ENCODE measurements around the gene CLIP3.
"Not testable (repeated sequence)": the region's sequence is repeated elsewhere in the genome, so short reads cannot be mapped to it uniquely, and the experiment has no call there.

The CLIP3 gene

GRCh38 chr19:36032251-36033104 lies at the start of gene CLIP3:
TSS of gene CLIP3 (minus strand) at chr19:36032873. CDS start at chr19:36032357, 516 bp downstream.
- no peak for DNase-seq (ENCODE audit: low spot score)

- no peak for DNase-seq (ENCODE audit: low spot score)
Observed at GRCh38 chr19:36081894-36082293, 49.2 kb upstream of the CLIP3 start.

- DNase-seq (ENCODE audit: low spot score), result no peak
Observed at GRCh38 chr19:36081385-36081784, 48.7 kb upstream of the CLIP3 start.

GRCh38 chr19:36079389-36079945 lies 46.8 kb upstream of the CLIP3 start:
- DNase-seq (ENCODE audit: low spot score), result no peak

GRCh38 chr19:36073121-36073876 lies 40.6 kb upstream of the CLIP3 start:
- DNase-seq (ENCODE audit: low spot score), result no peak

GRCh38 chr19:36072081-36072480 lies 39.4 kb upstream of the CLIP3 start:
- DNase-seq (ENCODE audit: low spot score), result no peak

- not testable (repeated sequence) for DNase-seq (ENCODE audit: low spot score)
Observed at GRCh38 chr19:36068810-36069499, 36.3 kb upstream of the CLIP3 start.

GRCh38 chr19:36067681-36068080 lies 35.0 kb upstream of the CLIP3 start:
- DNase-seq (ENCODE audit: low spot score), result no peak

GRCh38 chr19:36064826-36065225 lies 32.2 kb upstream of the CLIP3 start:
- no peak for DNase-seq (ENCODE audit: low spot score)

GRCh38 chr19:36061367-36061766 lies 28.7 kb upstream of the CLIP3 start:
- DNase-seq (ENCODE audit: low spot score), result no peak

- peak; percentile 42 for DNase-seq (ENCODE audit: low spot score)
Observed at GRCh38 chr19:36060430-36060829, 27.8 kb upstream of the CLIP3 start.

GRCh38 chr19:36059180-36059910 lies 26.7 kb upstream of the CLIP3 start:
- no peak for DNase-seq (ENCODE audit: low spot score)

GRCh38 chr19:36058481-36059179 lies 26.0 kb upstream of the CLIP3 start:
- peak; percentile 24 for DNase-seq (ENCODE audit: low spot score)

GRCh38 chr19:36054733-36055686 lies 22.3 kb upstream of the CLIP3 start, which contains the start of gene WDR62:
TSS of gene WDR62 (plus strand) at chr19:36054897. CDS start at chr19:36054972, 75 bp downstream.
- DNase-seq (ENCODE audit: low spot score), result peak; percentile 95

- DNase-seq (ENCODE audit: low spot score), result peak; percentile 100
Observed at GRCh38 chr19:36054119-36054732, 21.6 kb upstream of the CLIP3 start, which contains the start of gene THAP8. TSS of gene THAP8 (minus strand) at chr19:36054285. CDS start at chr19:36054217, 68 bp downstream.

GRCh38 chr19:36051637-36052036 lies 19.0 kb upstream of the CLIP3 start:
- DNase-seq (ENCODE audit: low spot score), result no peak

GRCh38 chr19:36051236-36051635 lies 18.6 kb upstream of the CLIP3 start:
- DNase-seq (ENCODE audit: low spot score), result peak; percentile 43

- no peak for DNase-seq (ENCODE audit: low spot score)
Observed at GRCh38 chr19:36049080-36049698, 16.5 kb upstream of the CLIP3 start.

- DNase-seq (ENCODE audit: low spot score), result no peak
Observed at GRCh38 chr19:36047835-36048234, 15.2 kb upstream of the CLIP3 start.

Data from SW480 (cell line).